ENCODE measurements around the gene STARD3. TPM values are rescaled to one million over a fixed set of nuclear protein-coding genes. Genes with fewer than 3 reads are reported as not detected.
A peak's percentile ranks its signal among the peaks of the same experiment; 100 is the strongest.

STARD3 gene
- total and polyA plus RNA-seq, 2 of the 13 experiments (the other 11 are each of a cell fraction or from before 2014, with no cell fraction given) = 34.6 to 100 TPM

DNA sequence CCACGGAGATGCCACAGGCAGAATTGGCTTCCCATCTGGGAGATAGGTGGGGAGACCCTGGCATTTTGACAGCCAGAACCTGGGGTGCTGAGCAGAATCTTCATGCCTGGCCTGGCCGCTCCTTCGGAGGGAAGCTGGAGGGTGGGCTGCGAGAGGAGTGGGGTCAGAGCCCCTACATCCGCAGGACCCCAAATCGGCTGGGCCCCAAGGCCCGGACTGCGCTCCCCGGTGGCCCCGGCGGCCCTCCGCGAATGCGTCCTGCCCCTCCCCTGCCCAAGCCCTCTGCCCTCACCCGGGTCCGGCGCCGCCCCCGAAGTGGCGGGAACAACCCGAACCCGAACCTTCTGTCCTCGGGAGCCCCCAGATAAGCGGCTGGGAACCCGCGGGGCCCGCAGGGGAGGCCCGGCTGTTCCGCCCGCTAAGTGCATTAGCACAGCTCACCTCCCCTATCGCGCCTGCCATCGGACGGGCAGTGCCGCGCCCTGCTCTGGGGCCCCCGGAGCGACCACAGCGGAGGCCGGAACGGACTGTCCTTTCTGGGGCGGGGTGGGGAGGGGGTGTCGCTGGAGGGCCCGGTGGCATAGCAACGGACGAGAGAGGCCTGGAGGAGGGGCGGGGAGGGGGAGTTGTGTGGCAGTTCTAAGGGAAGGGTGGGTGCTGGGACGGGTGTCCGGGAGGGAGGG, 30.5 kb downstream of the STARD3 start (continued):
- TF ChIP-seq, protein P1, sequence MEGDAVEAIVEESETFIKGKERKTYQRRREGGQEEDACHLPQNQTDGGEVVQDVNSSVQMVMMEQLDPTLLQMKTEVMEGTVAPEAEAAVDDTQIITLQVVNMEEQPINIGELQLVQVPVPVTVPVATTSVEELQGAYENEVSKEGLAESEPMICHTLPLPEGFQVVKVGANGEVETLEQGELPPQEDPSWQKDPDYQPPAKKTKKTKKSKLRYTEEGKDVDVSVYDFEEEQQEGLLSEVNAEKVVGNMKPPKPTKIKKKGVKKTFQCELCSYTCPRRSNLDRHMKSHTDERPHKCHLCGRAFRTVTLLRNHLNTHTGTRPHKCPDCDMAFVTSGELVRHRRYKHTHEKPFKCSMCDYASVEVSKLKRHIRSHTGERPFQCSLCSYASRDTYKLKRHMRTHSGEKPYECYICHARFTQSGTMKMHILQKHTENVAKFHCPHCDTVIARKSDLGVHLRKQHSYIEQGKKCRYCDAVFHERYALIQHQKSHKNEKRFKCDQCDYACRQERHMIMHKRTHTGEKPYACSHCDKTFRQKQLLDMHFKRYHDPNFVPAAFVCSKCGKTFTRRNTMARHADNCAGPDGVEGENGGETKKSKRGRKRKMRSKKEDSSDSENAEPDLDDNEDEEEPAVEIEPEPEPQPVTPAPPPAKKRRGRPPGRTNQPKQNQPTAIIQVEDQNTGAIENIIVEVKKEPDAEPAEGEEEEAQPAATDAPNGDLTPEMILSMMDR (CRISPR knock-in tag; IDR thresholded peaks at IDR 0.05) = 0 out of 2 replicates have a peak, but pooled peaks have one; percentile 7
- no peak for TF ChIP-seq ZNF678 (CRISPR knock-in tag; IDR thresholded peaks at IDR 0.05)
- no peak for TF ChIP-seq ZNF121 (CRISPR knock-in tag; IDR thresholded peaks at IDR 0.05)
- no peak for TF ChIP-seq SMAD9 (CRISPR knock-in tag; IDR thresholded peaks at IDR 0.05)
- TF ChIP-seq ZNF670 (CRISPR knock-in tag; IDR thresholded peaks at IDR 0.05; ENCODE audit: borderline replicate concordance) = no peak
- 0 out of 2 replicates have a peak, but pooled peaks have one; percentile 7 for TF ChIP-seq MEIS2 (CRISPR knock-in tag; IDR thresholded peaks at IDR 0.05)

DNA sequence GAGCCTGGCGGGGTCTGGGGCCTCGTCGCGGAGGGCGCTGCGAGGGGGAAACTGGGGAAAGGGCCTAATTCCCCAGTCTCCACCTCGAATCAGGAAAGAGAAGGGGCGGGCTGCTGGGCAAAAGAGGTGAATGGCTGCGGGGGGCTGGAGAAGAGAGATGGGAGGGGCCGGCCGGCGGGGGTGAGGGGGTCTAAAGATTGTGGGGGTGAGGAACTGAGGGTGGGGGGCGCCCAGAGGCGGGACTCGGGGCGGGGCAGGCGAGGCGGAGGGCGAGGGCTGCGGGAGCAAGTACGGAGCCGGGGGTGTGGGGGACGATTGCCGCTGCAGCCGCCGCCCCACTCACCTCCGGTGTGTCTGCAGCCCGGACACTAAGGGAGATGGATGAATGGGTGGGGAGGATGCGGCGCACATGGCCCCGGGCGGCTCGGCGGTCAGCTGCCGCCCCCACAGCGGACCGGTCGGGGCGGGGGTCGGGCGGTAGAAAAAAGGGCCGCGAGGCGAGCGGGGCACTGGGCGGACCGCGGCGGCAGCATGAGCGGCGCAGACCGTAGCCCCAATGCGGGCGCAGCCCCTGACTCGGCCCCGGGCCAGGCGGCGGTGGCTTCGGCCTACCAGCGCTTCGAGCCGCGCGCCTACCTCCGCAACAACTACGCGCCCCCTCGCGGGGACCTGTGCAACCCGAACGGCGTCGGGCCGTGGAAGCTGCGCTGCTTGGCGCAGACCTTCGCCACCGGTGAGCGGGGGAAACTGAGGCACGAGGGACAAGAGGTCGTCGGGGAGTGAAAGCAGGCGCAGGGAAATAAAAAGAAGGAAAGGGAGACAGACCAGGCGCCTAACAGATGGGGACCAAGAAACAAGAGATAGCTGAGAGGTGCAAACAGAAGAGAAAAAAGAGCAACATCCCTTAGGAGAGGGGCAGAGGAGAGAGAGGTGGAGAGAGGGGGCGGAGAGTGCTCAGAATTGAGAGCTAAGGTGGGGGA, 31.3 kb downstream of the STARD3 start, which contains the start of gene PNMT:
Gene PNMT, plus strand, starts transcription at position 509 of the 980 bp plus-strand sequence. Its CDS starts 23 bp downstream, at position 532.
- Histone ChIP-seq H2AFZ (ENCODE audit: low read length) (no peak within 1 kb of the TSS), H4K20me1 (ENCODE audit: insufficient read depth, low read length) (no peaks in the 10 kb centered on the region), H3K27me3 (ENCODE audit: control insufficient read depth in 1 of 2, insufficient read depth in 2 of 2, low read length in 2 of 2) (peaks cover 11 to 51% of the 10 kb centered on the region in 2 experiments), H3K4me3 (replicated peaks in 1 of 3; ENCODE audit: insufficient read depth in 1 of 3, low read depth in 2 of 3, low read length in 3 of 3) (peak within 1 kb of the TSS; percentile 24 to 66 (median 46); a peak in 5 of 6 replicates), H3K9me3 (ENCODE audit: low read length) (no peaks in the 10 kb centered on the region), H3K36me3 (replicated peaks in 1 of 2; ENCODE audit: control insufficient read depth in 1 of 2, insufficient read depth in 2 of 2, low read length in 2 of 2) (no peaks in the 10 kb centered on the region), H3K9ac (ENCODE audit: insufficient read depth, low read depth, low read length) (peak within 1 kb of the TSS; percentile 60), H3K27ac (ENCODE audit: extremely low read length, insufficient read depth, low read length) (no peak within 1 kb of the TSS), H3K4me1 (ENCODE audit: insufficient read depth, low read length) (peaks cover 77% of the 10 kb centered on the region), H3K4me2 (ENCODE audit: low read depth, low read length) (peak within 1 kb of the TSS; percentile 81), H3K79me2 (ENCODE audit: insufficient read depth, low read length) (no peaks in the 10 kb centered on the region)
- DNase-seq (ENCODE audit: low spot score) (peak; percentile 56), FAIRE-seq (peak; percentile 37), ATAC-seq (peak; percentile 39)
- POLR2A ChIA-PET = interaction anchor here (0.7 to 4.1 kb wide), 5 partner anchors 14 to 71 kb away, joined by 3 to 25 read pairs (median 6); partner anchors contain the start of gene PGAP3
- 5% methylated on average over 83 of the region's 85 CpGs for WGBS (ENCODE audit: low lambda C conversion rate)
- CTCF ChIA-PET (ENCODE audit: low intra/inter-chr PET ratio, low total read pairs) = interaction anchor here (1.0 to 8.5 kb wide), 5 partner anchors 15 to 86 kb away, joined by 3 to 136 read pairs (median 5); partner anchors contain the start of gene MIEN1
- in situ Hi-C loops (cut with HindIII; ENCODE audit: extremely low pct_ligation_motif_present, low pct_unique_long_range_greater_than_20kb) (no loop called here), intact Hi-C loops (cut with micrococcal nuclease; ENCODE audit: unreplicated experiment) (loop anchor here (2.0 kb wide), 1 partner anchor 45 kb away; no protein-coding TSS in a partner anchor)
- no TSS peak for BruUV-seq (replicated peaks)
- TF ChIP-seq YY1 (IDR thresholded peaks at IDR 0.05; ENCODE audit: insufficient read depth, insufficient replicate concordance, low read depth, low read length) (peak; percentile 62), IRF2 (CRISPR knock-in tag; IDR thresholded peaks at IDR 0.05) (peak; percentile 72), DNMT3B (CRISPR knock-in tag; conservative IDR thresholded peaks at IDR 0.05) (peak; percentile 59; the same call in 1 of the 2 replicates), NR3C1 (CRISPR knock-in tag; IDR thresholded peaks at IDR 0.05) (no peak)
- TF ChIP-seq, protein P2, sequence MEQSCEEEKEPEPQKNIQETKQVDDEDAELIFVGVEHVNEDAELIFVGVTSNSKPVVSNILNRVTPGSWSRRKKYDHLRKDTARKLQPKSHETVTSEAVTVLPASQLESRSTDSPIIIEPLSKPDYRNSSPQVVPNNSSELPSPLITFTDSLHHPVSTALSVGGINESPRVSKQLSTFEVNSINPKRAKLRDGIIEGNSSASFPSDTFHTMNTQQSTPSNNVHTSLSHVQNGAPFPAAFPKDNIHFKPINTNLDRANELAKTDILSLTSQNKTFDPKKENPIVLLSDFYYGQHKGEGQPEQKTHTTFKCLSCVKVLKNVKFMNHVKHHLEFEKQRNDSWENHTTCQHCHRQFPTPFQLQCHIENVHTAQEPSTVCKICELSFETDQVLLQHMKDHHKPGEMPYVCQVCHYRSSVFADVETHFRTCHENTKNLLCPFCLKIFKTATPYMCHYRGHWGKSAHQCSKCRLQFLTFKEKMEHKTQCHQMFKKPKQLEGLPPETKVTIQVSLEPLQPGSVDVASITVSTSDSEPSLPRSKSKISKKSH (CRISPR knock-in tag; IDR thresholded peaks at IDR 0.05; ENCODE audit: borderline replicate concordance) = peak; percentile 82; the same call in 1 of the 2 replicates
- TF ChIP-seq, protein P3, sequence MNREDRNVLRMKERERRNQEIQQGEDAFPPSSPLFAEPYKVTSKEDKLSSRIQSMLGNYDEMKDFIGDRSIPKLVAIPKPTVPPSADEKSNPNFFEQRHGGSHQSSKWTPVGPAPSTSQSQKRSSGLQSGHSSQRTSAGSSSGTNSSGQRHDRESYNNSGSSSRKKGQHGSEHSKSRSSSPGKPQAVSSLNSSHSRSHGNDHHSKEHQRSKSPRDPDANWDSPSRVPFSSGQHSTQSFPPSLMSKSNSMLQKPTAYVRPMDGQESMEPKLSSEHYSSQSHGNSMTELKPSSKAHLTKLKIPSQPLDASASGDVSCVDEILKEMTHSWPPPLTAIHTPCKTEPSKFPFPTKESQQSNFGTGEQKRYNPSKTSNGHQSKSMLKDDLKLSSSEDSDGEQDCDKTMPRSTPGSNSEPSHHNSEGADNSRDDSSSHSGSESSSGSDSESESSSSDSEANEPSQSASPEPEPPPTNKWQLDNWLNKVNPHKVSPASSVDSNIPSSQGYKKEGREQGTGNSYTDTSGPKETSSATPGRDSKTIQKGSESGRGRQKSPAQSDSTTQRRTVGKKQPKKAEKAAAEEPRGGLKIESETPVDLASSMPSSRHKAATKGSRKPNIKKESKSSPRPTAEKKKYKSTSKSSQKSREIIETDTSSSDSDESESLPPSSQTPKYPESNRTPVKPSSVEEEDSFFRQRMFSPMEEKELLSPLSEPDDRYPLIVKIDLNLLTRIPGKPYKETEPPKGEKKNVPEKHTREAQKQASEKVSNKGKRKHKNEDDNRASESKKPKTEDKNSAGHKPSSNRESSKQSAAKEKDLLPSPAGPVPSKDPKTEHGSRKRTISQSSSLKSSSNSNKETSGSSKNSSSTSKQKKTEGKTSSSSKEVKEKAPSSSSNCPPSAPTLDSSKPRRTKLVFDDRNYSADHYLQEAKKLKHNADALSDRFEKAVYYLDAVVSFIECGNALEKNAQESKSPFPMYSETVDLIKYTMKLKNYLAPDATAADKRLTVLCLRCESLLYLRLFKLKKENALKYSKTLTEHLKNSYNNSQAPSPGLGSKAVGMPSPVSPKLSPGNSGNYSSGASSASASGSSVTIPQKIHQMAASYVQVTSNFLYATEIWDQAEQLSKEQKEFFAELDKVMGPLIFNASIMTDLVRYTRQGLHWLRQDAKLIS (CRISPR knock-in tag; IDR thresholded peaks at IDR 0.05) = no peak

Data from HepG2 (cell line).